HG02678 (cell line): ENCODE results near the gene PPRC1.
"Not testable (repeated sequence)": the region's sequence is repeated elsewhere in the genome, so short reads cannot be mapped to it uniquely, and the experiment has no call there.

Experiments used
- ATAC-seq: cut with Tn5 transposase; IDR thresholded peaks from one replicate; pipeline ENCODE4 v1.9.1; 2021; ENCODE audit warnings: mild to moderate bottlenecking, moderate library complexity; ENCODE audit not compliant: unreplicated experiment

Gene PPRC1

DNA sequence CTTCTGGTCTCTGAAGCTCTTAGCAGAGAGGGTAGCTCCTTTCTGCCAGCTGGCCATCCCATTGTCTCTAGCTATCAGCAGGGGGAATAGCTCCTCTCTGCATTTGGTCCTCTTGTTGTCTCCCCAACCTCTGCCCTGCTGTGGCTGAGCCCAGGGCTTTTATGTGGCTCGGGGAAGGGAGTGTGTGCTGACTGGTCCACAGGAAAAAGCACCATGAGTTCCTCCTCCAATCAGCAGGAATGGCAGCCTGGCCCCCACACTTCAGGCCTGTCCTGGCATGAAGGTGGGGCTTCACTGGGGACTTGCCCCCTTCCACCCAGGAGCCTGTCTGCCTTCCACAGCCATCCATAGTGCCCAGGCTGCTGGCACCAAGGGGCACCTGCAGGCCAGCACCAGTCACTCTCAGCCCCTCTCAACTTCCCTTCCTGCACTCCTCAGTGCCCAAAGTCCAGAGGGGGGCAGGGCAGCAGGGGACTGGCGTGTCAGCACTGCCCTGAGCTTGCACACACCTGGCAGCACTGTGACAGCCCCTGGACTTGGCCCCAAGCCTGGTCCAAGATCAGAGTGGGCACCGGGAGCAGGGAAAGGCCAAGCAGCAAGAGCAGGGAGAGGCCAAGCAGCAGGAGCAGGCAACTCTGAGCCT, 55.6 kb downstream of the PPRC1 start:
- no peak for ATAC-seq

DNA sequence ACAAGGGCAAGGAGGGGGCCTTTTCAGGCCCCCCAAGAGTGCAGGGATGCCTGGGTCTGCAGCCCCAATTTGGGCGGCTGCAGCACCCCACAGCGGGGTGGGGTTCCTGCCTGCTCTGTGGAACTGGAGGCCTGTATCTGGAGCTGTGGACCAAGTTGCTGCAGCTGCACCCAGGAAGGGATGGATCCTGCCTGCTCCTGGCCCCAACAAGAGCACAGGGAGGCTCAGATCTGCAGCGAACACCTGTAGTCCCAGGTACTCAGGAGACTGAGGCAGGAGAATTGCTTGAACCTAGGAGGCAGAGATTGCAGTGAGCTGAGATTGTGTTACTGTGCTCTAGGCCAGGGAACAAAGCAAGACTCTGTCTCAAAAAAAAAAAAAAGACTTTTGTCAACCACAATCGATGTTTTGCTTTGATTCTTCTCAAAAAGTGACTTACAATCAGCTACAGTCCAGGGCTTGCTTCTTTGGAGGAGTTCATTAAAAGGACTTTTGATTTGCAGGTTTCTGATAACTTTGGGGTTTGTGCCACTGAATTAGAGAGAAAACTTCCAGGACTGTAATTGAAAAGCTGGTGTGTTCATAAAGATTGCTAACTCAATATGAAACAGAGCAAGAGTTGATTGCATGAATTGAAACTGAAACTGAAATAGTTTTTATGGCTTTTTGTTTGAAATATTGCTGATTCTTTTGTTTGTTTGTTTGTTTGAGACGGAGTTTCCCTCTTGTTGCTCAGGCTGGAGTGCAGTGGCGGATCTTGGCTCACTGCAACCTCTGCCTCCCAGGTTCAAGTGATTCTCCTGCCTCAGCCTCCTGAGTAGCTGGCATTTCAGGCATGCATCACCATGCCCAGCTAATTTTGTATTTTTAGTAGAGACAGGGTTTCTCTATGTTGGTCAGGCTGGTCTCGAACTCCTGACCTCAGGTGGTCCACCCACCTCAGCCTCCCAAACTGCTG, 56.4 kb downstream of the PPRC1 start:
- ATAC-seq, result not testable (repeated sequence)

DNA sequence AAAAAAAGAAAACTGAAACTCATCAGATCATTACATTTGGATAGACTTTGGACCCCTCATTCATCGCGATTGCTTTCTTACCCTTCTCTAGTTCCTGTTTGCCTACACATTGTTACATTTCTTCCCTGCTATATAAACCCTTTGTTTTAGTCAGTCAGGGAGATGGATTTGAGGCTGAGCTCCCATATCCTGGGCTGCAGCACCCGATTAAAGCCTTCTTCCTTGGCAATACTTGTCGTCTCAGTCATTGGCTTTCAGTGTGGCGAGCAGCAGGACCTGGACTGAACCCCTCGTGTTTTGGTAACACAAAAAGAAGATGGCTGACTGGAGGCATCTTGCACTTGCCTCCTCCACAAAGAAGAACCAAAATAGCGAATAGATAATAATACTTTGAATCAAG, 59.1 kb downstream of the PPRC1 start:
- no peak for ATAC-seq

DNA sequence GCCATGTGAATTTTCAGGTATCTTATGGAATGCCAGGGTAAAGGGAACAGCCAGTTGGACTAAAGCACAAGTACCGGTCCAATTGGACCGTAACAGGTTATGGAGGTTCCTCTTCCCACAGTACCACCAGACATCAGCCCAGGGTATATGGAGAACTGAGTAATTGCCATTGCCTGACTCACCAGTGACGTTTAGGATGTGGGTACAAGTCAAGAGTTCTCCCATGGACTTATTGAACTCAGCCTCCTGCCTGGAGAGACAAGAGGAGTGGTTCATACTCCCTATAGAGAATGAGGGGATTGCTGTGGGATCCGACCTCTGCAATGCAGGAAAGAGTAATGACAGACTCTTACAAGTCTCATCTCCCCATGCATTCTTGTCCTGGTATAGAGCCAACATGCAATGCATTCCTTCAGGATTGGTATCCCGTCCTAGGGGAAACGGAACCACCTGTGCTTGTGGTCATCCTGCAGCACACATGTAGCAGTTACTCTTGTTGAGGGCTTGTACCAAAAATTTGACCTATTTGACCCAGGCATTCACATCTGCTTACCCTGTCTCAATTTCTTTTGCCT, 62.5 kb downstream of the PPRC1 start:
- no peak for ATAC-seq

- no peak for ATAC-seq
Observed at GRCh38 chr10:102196893-102197292, 64.1 kb downstream of the PPRC1 start.

GRCh38 chr10:102198027-102198426, 65.2 kb downstream of the PPRC1 start:
- ATAC-seq, result no peak
